ENCODE results near the gene FOXJ2. TPM values are rescaled to one million over a fixed set of nuclear protein-coding genes. Genes with fewer than 3 reads are reported as not detected.

The FOXJ2 gene
- total and polyA plus RNA-seq, 9 donors, result 10.5 to 32.1 (median 28.3) TPM

DNA sequence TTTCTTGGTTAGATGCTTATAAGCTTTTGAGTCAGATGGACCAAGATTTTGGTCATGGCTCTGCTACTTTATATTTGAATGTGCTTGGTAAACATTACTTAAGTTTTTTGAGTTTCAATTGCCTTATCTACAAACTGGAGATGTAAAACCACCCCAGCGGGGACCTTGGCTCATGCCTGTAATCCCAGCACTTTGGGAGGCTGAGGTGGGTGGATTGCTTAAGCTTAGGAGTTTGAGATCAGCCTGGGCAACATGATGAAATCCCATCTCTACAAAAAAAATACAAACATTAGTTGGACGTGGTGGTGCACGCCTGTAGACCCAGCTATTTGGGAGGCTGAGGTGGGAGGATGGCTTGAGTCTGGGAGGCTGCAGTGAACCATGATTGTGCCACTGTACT, 60.8 kb downstream of the FOXJ2 start:
- no peak overlapping the region for H3K4me3 ChIP-seq
- intact Hi-C loops (cut with DNase I), result no loop called here
- no peaks in the 10 kb centered on the region for H3K36me3 ChIP-seq
- no peaks in the 10 kb centered on the region for H3K4me1 ChIP-seq (ENCODE audit: insufficient read depth)
- no peak overlapping the region for H3K27ac ChIP-seq
- no peaks in the 10 kb centered on the region for H3K27me3 ChIP-seq
- no peak for DNase-seq
- no peak for TF ChIP-seq EP300 (IDR thresholded peaks at IDR 0.05)
- TF ChIP-seq POLR2A (IDR thresholded peaks at IDR 0.05), result no peak
- TF ChIP-seq, protein P1, sequence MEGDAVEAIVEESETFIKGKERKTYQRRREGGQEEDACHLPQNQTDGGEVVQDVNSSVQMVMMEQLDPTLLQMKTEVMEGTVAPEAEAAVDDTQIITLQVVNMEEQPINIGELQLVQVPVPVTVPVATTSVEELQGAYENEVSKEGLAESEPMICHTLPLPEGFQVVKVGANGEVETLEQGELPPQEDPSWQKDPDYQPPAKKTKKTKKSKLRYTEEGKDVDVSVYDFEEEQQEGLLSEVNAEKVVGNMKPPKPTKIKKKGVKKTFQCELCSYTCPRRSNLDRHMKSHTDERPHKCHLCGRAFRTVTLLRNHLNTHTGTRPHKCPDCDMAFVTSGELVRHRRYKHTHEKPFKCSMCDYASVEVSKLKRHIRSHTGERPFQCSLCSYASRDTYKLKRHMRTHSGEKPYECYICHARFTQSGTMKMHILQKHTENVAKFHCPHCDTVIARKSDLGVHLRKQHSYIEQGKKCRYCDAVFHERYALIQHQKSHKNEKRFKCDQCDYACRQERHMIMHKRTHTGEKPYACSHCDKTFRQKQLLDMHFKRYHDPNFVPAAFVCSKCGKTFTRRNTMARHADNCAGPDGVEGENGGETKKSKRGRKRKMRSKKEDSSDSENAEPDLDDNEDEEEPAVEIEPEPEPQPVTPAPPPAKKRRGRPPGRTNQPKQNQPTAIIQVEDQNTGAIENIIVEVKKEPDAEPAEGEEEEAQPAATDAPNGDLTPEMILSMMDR (IDR thresholded peaks at IDR 0.05), result no peak
- 93 to 95% (median 94%) methylated on average over 3 of the region's 3 CpGs for WGBS, 3 donors
- no peaks in the 10 kb centered on the region for H3K9me3 ChIP-seq

DNA sequence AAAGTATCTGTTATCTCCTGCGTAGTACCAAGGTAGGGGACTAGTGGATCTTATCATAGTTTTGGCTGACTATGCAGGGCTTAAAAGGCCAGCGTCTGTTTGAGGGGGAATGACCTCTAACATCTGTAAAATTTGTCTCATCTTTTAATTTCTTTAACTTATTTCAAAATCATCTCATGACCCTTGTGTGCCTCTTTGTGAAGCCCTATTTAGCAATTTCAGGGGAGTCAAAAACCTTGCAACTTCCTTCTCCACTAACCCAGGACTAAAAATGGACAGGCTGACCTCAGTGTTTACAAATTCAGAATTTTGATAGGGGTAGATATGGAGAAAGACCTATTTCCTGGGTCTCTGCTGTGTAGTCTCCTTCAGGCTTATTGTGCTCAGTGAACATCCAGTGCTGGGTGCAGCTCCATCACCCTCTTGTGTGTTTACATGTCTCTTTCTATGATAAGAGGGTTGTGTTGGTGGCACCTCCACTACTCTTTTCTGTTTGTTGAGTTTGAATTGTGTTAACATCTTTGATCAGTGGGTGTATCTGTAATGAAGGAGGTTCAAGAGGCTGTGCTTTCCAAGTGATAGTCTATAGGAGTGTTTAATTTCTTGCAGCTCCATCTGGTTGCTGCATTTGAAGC, 63.9 kb downstream of the FOXJ2 start:
- Histone ChIP-seq H3K27me3 (no peaks in the 10 kb centered on the region), H3K9me3 (no peaks in the 10 kb centered on the region), H3K4me1 (ENCODE audit: insufficient read depth) (no peaks in the 10 kb centered on the region), H3K36me3 (no peaks in the 10 kb centered on the region), H3K4me3 (no peak overlapping the region), H3K27ac (no peak overlapping the region)
- intact Hi-C loops (cut with DNase I), result no loop called here
- DNase-seq, result no peak
- 41 to 49% (median 45%) methylated on average over 2 of the region's 2 CpGs for WGBS, 3 donors
- TF ChIP-seq, protein P1 (IDR thresholded peaks at IDR 0.05), result no peak
- TF ChIP-seq EP300 (IDR thresholded peaks at IDR 0.05) (no peak), POLR2A (IDR thresholded peaks at IDR 0.05) (no peak)

DNA sequence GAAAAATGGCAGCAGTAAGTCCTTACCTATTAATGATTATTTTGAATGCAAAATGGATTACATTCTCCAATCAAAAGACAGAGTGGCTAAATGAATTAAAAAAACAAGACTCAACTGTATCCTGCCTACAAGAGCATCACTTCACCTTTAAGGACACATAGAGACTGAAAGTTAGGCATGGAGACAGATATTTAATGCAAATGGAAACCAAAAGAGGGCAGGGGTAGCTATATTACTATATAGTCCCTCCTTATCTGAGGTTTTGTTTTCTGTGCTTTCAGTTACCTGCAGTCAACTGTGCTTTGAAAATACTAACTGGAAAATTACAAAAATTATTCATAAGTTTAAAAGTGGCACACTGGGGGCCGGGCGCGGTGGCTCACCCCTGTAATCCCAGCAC, 66.7 kb downstream of the FOXJ2 start:
- DNase-seq, result no peak
- H3K4me3 ChIP-seq, result no peak overlapping the region
- WGBS, 3 donors, result 97 to 98% (median 97%) methylated on average over 3 of the region's 3 CpGs
- no peaks in the 10 kb centered on the region for H3K9me3 ChIP-seq
- intact Hi-C loops (cut with DNase I), result no loop called here
- TF ChIP-seq EP300 (IDR thresholded peaks at IDR 0.05), result no peak
- TF ChIP-seq, protein P1 (IDR thresholded peaks at IDR 0.05), result no peak
- no peak for TF ChIP-seq POLR2A (IDR thresholded peaks at IDR 0.05)
- H3K36me3 ChIP-seq, result no peaks in the 10 kb centered on the region
- H3K4me1 ChIP-seq (ENCODE audit: insufficient read depth), result no peaks in the 10 kb centered on the region
- H3K27ac ChIP-seq, result no peak overlapping the region
- H3K27me3 ChIP-seq, result no peaks in the 10 kb centered on the region

Other genes with a start within 250 kb of the FOXJ2 start
- under 1 TPM in 5 of 7 donors, not detected in 2; under 0.01 to 0.62 (median 0.28) TPM for gene NANOG, start 243.3 kb upstream of the FOXJ2 start, total RNA-seq
- gene NANOG, start 243.3 kb upstream of the FOXJ2 start, polyA plus RNA-seq, result under 1 TPM in 1 of 2 donors, not detected in 1; 0.01 TPM
- gene SLC2A14, start 159.8 kb upstream of the FOXJ2 start, total RNA-seq, result 1 to 10 TPM in 6 of 7 donors, under 1 TPM in 1; 0.46 to 4.4 (median 2.2) TPM
- gene SLC2A14, start 159.8 kb upstream of the FOXJ2 start, polyA plus RNA-seq, result 10 to 100 TPM in 1 of 2 donors, 1 to 10 TPM in 1; 1.1 to 12.7 TPM
- gene SLC2A3, start 96.5 kb upstream of the FOXJ2 start, total RNA-seq, result 100 to 1,000 TPM in 1 of 7 donors, 10 to 100 TPM in 6; 24.0 to 100 (median 34.8) TPM
- gene SLC2A3, start 96.5 kb upstream of the FOXJ2 start, polyA plus RNA-seq, result 10 to 100 TPM; 14.1 to 25.5 TPM
- gene C3AR1, start 33.6 kb downstream of the FOXJ2 start, total RNA-seq, result 10 to 100 TPM in 2 of 7 donors, 1 to 10 TPM in 5; 2.5 to 17.6 (median 5.6) TPM
- 10 to 100 TPM in 1 of 2 donors, 1 to 10 TPM in 1; 3.5 to 22.6 TPM for gene C3AR1, start 33.6 kb downstream of the FOXJ2 start, polyA plus RNA-seq
- 10 to 100 TPM; 25.0 to 40.7 (median 36.5) TPM for gene NECAP1, start 49.6 kb downstream of the FOXJ2 start, total RNA-seq
- gene NECAP1, start 49.6 kb downstream of the FOXJ2 start, polyA plus RNA-seq, result 10 to 100 TPM; 21.6 to 37.2 TPM
- 1 to 10 TPM in 5 of 7 donors, under 1 TPM in 1, not detected in 1; 0.96 to 3.6 (median 2.2) TPM for gene CLEC4A, start 90.9 kb downstream of the FOXJ2 start, total RNA-seq
- gene CLEC4A, start 90.9 kb downstream of the FOXJ2 start, polyA plus RNA-seq, result 1 to 10 TPM; 1.4 to 1.8 TPM
- gene ZNF705A, start 124.3 kb downstream of the FOXJ2 start, total RNA-seq, result not detected
- gene ZNF705A, start 124.3 kb downstream of the FOXJ2 start, polyA plus RNA-seq, result not detected
- under 1 TPM in 6 of 7 donors, not detected in 1; 0.12 to 0.37 (median 0.16) TPM for gene FAM90A1, start 194.9 kb downstream of the FOXJ2 start, total RNA-seq
- under 1 TPM; 0.20 to 0.23 TPM for gene FAM90A1, start 194.9 kb downstream of the FOXJ2 start, polyA plus RNA-seq